K562 (cell line): ENCODE measurements around the gene USP35. TPM values are rescaled to one million over a fixed set of nuclear protein-coding genes. Genes with fewer than 3 reads are reported as not detected.

Experiments
- ATAC-seq: fragments of 200-7000 bp; cut with Tn5 transposase; 3 replicates; pipeline ENCODE4 v1.9.1; 2020; ENCODE audit warnings: moderate library complexity
- BruUV-seq: library from RNA; stranded (reverse); fragments of 400-500 nt; replicated peaks from 2 replicates; lab custom pipeline; 2021; lab: Mats Ljungman, UMichigan
- CTCF ChIA-PET: fragments of 300-600 bp; formaldehyde crosslinking; extraction: SDS; loops from one replicate; lab custom pipeline; 2021; ENCODE audit warnings: low intra/inter-chr PET ratio; lab: Yijun Ruan, JAX
- POLR2A ChIA-PET: fragments of 300-600, 350-650 bp; sonication (Branson Sonifier 250); formaldehyde crosslinking; extraction: SDS; loops from one replicate; lab custom pipeline; 2021; ENCODE audit warnings: antibody characterized with exemption, inconsistent platforms; lab: Yijun Ruan, JAX
- DNase-seq, 4 experiments: peaks; one replicate each; pipeline versions ENCODE4 v3.0.0 to v3.0.0-alpha.2; 2011 to 2018; ENCODE audit warnings: low spot score in 3 of 4, mixed read lengths in 3 of 4; ENCODE audit errors: extremely low read depth in 1 of 4
- FAIRE-seq: peaks from 2 replicates; lab custom pipeline; 2011; peaks lifted over from hg19 to GRCh38; lab: Jason Lieb, UNC
- H2AFZ ChIP-seq: 2 replicates; pipeline ENCODE4 v1.6.0; 2011; ENCODE audit warnings: low read depth, low read length, control low read depth, inconsistent platforms
- H3K27ac ChIP-seq: fragments of 200-600 bp; 3 replicates; pipeline ENCODE4 v1.8.0; 2011; ENCODE audit warnings: low read depth, mild to moderate bottlenecking, control low read depth, inconsistent platforms, low read length, moderate library complexity, mixed read lengths; ENCODE audit errors: extremely low read depth
- H3K27me3 ChIP-seq, 2 experiments: fragments of 300-600 bp in 1 of 2; 2 replicates in 1 of 2; 3 replicates in 1 of 2; pipeline versions ENCODE4 v1.6.0 to v1.8.0; 2011; ENCODE audit warnings: inconsistent platforms in 2 of 2, low read length in 2 of 2, mild to moderate bottlenecking in 1 of 2, mixed read lengths in 1 of 2, moderate library complexity in 1 of 2; ENCODE audit not compliant: control insufficient read depth in 2 of 2, insufficient read depth in 2 of 2
- H3K36me3 ChIP-seq: fragments of 300-600 bp; 3 replicates; pipeline ENCODE4 v1.8.0; 2011; ENCODE audit warnings: mild to moderate bottlenecking, low read length, inconsistent platforms; ENCODE audit not compliant: control insufficient read depth, insufficient read depth
- H3K4me1 ChIP-seq, 2 experiments: fragments of 200-600 bp in 1 of 2; replicated peaks in 1 of 2; 2 replicates in 1 of 2; 3 replicates in 1 of 2; pipeline versions ENCODE4 v1.5.1 to v1.8.0; 2011; ENCODE audit warnings: inconsistent platforms in 2 of 2, low read length in 2 of 2, mild to moderate bottlenecking in 1 of 2, mixed read lengths in 1 of 2, moderate library complexity in 1 of 2; ENCODE audit not compliant: control insufficient read depth in 2 of 2, insufficient read depth in 2 of 2
- H3K4me2 ChIP-seq: 2 replicates; pipeline ENCODE4 v1.6.1; 2011; ENCODE audit warnings: low read length, control low read depth, inconsistent platforms, mixed read lengths; ENCODE audit not compliant: insufficient read depth
- H3K4me3 ChIP-seq: fragments of 200-600 bp; sonication (generic), shearing (Covaris generic); 2 replicates; pipeline ENCODE4 v1.5.1; 2016; ENCODE audit warnings: control low read depth, inconsistent platforms
- H3K79me2 ChIP-seq: fragments of 200-600 bp; 3 replicates; pipeline ENCODE4 v1.8.0; 2011; ENCODE audit warnings: low read length, inconsistent platforms; ENCODE audit not compliant: control insufficient read depth, insufficient read depth
- H3K9ac ChIP-seq, 2 experiments: 2 replicates each; pipeline versions ENCODE4 v1.6.0 to v1.6.1; 2011; ENCODE audit warnings: low read depth in 2 of 2, low read length in 2 of 2, control low read depth in 1 of 2, inconsistent platforms in 1 of 2, mild to moderate bottlenecking in 1 of 2, mixed read lengths in 1 of 2; ENCODE audit not compliant: insufficient read depth in 1 of 2
- H3K9me1 ChIP-seq: one replicate; pipeline ENCODE4 v1.6.0; 2011; ENCODE audit warnings: inconsistent platforms, mild to moderate bottlenecking, low read length, moderate library complexity; ENCODE audit not compliant: control insufficient read depth, insufficient read depth
- H3K9me3 ChIP-seq: replicated peaks from 2 replicates; pipeline ENCODE4 v1.5.1; 2011; ENCODE audit warnings: low read depth, low read length, inconsistent platforms; ENCODE audit not compliant: control insufficient read depth, insufficient read depth
- H4K20me1 ChIP-seq: replicated peaks from 2 replicates; pipeline ENCODE4 v1.6.1; 2011; ENCODE audit warnings: low read length, inconsistent platforms, mixed read lengths; ENCODE audit not compliant: control insufficient read depth, insufficient read depth
- CHD4 ChIP-seq: fragments of 200-600 bp; sonication (generic); IDR thresholded peaks from 3 replicates; pipeline ENCODE4 v1.6.1; 2012; ENCODE audit warnings: low read depth, mild to moderate bottlenecking, mixed read lengths, low read length, inconsistent platforms; ENCODE audit not compliant: insufficient read depth, insufficient replicate concordance, poor library complexity, severe bottlenecking
- CTCFL ChIP-seq: IDR thresholded peaks from 2 replicates; pipeline ENCODE4 v1.6.1; 2011; ENCODE audit warnings: borderline replicate concordance, low read depth, mild to moderate bottlenecking, moderate library complexity, low read length; ENCODE audit not compliant: insufficient read depth, poor library complexity, severe bottlenecking
- FOXK2 ChIP-seq, 2 experiments: fragments of 450-650 bp; IDR thresholded peaks in 1 of 2; conservative IDR thresholded peaks in 1 of 2; 2 replicates each; pipeline ENCODE4 v1.6.1; 2016; ENCODE audit warnings: low read depth in 2 of 2, mild to moderate bottlenecking in 1 of 2
- GMEB1 ChIP-seq: fragments of 250-450 bp; sonication (Bioruptor Pico); IDR thresholded peaks from 2 replicates; pipeline ENCODE4 v1.4.0; 2020; ENCODE audit warnings: mild to moderate bottlenecking
- PHF8 ChIP-seq: fragments of 200-600 bp; sonication (generic); IDR thresholded peaks from 2 replicates; pipeline ENCODE4 v1.6.1; 2012; ENCODE audit warnings: mixed run types, mild to moderate bottlenecking, inconsistent platforms, low read length, moderate library complexity, borderline replicate concordance
- POLR2AphosphoS5 ChIP-seq: IDR thresholded peaks from 2 replicates; pipeline ENCODE4 v1.6.1; 2011; ENCODE audit warnings: mild to moderate bottlenecking, low read depth, low read length, moderate library complexity; ENCODE audit not compliant: control insufficient read depth, insufficient read depth
- SRSF1 ChIP-seq: fragments of 200-400 bp; formaldehyde crosslinking; IDR thresholded peaks from 2 replicates; pipeline ENCODE4 v1.6.1; 2017; ENCODE audit warnings: mild to moderate bottlenecking, low read depth, low read length, moderate library complexity
- SRSF7 ChIP-seq: fragments of 200-400 bp; formaldehyde crosslinking; optimal IDR thresholded peaks from 2 replicates; pipeline ENCODE3; 2017; ENCODE audit warnings: mild to moderate bottlenecking, low read depth, low read length
- THRAP3 ChIP-seq: fragments of 450-650 bp; IDR thresholded peaks from 2 replicates; pipeline ENCODE4 v1.6.1; 2016; ENCODE audit warnings: mild to moderate bottlenecking, inconsistent platforms, borderline replicate concordance
- ZNF146 ChIP-seq: IDR thresholded peaks from one replicate; pipeline ENCODE4 v1.6.1; 2018; ENCODE audit warnings: missing compliant biosample characterization; ENCODE audit not compliant: unreplicated experiment
- ZNF165 ChIP-seq: fragments of 250-450 bp; sonication (Bioruptor Pico); IDR thresholded peaks from 2 replicates; pipeline ENCODE4 v1.4.0; 2020; ENCODE audit warnings: borderline replicate concordance
- in situ Hi-C: fragments of 300-500 bp; cut with MboI; formaldehyde crosslinking; loops from 4 replicates; pipeline ENCODE4 v1.15.0; 2018; ENCODE audit warnings: inconsistent platforms, mixed read lengths
- intact Hi-C: fragments of 100-400 bp; cut with micrococcal nuclease; formaldehyde crosslinking; loops from 2 replicates; pipeline ENCODE4 v1.14.2; 2022
- polyA plus RNA-seq, 8 experiments: library from polyadenylated mRNA; depleted of rRNA in 4 of 8; stranded (reverse) in 5 of 8; unstranded in 3 of 8; fragments of >200 nt; fragmentation: Nextera tagmentation in 2 of 8; fragmentation: Illumina TruSeq in 1 of 8; extraction: Ambion mirVana in 2 of 8; extraction: Trizol in 1 of 8; gene quantifications; 2 replicates each; pipeline versions ENCODE4 v1.2.1 to v1.2.3, GENCODE V29; 2011 to 2014; ENCODE audit warnings: inconsistent platforms in 1 of 8, missing spikeins in 1 of 8
- total RNA-seq, 7 experiments: library from RNA; depleted of rRNA in 6 of 7; stranded (reverse); fragments of >200 nt in 6 of 7; fragmentation: Illumina TruSeq in 2 of 7; extraction: Trizol in 2 of 7; gene quantifications; 2 replicates each; pipeline versions ENCODE4 v1.2.1 to v1.2.3, GENCODE V29; 2011 to 2021; ENCODE audit warnings: low replicate concordance in 1 of 7

USP35 gene
- total and polyA plus RNA-seq, 9 of the 15 experiments (the other 6 are each of a cell fraction or from before 2014, with no cell fraction given): 0.01 to 4.8 (median 3.6) TPM

GRCh38 chr11:78237293-78238046 lies 48.8 kb downstream of the USP35 start:
- in situ Hi-C loops (no loop called here), intact Hi-C loops (no loop called here)
- DNase-seq (no peak), ATAC-seq (no peak), FAIRE-seq (no peak)
- Histone ChIP-seq H3K27ac (no peak overlapping the region), H3K9ac (no peak overlapping the region), H3K4me2 (no peak overlapping the region), H3K9me3 (peaks cover 9% of the 10 kb centered on the region), H3K4me3 (no peak overlapping the region), H4K20me1 (no peaks in the 10 kb centered on the region), H3K4me1 (peaks cover 0 to 3% of the 10 kb centered on the region in 2 experiments; a peak in 2 of 5 replicates), H3K79me2 (no peaks in the 10 kb centered on the region), H3K27me3 (no peaks in the 10 kb centered on the region), H2AFZ (no peak overlapping the region), H3K36me3 (peaks cover 15% of the 10 kb centered on the region; the same call in 2 of the 3 replicates), H3K9me1 (no peaks in the 10 kb centered on the region)
- ChIA-PET POLR2A (interaction anchor here (0.6 kb wide), 1 partner anchor 612 kb away, joined by 3 read pairs; no protein-coding TSS in a partner anchor), CTCF (no interaction called here)
- TSS peak; percentile 14 for BruUV-seq
- TF ChIP-seq PHF8 (no peak), SRSF1 (no peak), THRAP3 (no peak), SRSF7 (no peak), FOXK2 (conservative IDR thresholded peaks at IDR 0.05 in 1 of 2, IDR thresholded peaks at IDR 0.05 in 1 of 2; ENCODE audit: low read depth in 2 of 2) (no peak), CTCFL (no peak), POLR2AphosphoS5 (no peak), GMEB1 (CRISPR knock-in tag) (no peak), CHD4 (no peak), ZNF146 (peak; percentile 85), ZNF165 (CRISPR knock-in tag) (no peak)
